ENCODE results near the gene TF. TPM values are rescaled to one million over a fixed set of nuclear protein-coding genes. Genes with fewer than 3 reads are reported as not detected.

Gene TF
- total RNA-seq, 4 donors from 2014 or later: 0.70 to 2.4 TPM; not detected in 2

DNA sequence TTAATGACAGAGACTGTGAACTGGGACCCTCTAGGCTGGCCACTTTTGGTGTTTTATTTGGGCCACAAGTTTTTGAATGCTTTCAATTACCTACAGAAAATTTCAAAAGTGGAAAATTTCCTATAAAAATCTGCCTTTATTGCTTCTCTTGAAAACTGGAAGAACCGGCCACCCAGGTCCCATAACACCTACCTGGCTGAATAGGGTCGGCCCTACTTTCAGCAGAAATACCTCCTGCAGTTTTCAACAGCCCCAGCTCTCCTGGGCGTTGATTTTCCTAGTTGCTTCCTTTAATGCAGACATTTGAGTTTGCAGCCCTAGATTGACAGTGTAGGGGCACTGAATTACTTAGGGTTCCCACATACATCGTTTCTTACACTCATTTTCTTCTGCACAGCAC, 58.7 kb downstream of the TF start:
- Histone ChIP-seq H3K9me3 (no peaks in the 10 kb centered on the region), H3K27me3 (no peaks in the 10 kb centered on the region), H3K4me1 (peaks cover 0 to 5% (median 3%) of the 10 kb centered on the region in 4 donors), H3K4me3 (no peak overlapping the region), H3K27ac (no peak overlapping the region), H3K36me3 (peaks cover 0 to 15% (median 0%) of the 10 kb centered on the region in 3 donors)
- no peak for DNase-seq
- TF ChIP-seq POLR2A (IDR thresholded peaks at IDR 0.05): no peak
- TF ChIP-seq, protein P1, sequence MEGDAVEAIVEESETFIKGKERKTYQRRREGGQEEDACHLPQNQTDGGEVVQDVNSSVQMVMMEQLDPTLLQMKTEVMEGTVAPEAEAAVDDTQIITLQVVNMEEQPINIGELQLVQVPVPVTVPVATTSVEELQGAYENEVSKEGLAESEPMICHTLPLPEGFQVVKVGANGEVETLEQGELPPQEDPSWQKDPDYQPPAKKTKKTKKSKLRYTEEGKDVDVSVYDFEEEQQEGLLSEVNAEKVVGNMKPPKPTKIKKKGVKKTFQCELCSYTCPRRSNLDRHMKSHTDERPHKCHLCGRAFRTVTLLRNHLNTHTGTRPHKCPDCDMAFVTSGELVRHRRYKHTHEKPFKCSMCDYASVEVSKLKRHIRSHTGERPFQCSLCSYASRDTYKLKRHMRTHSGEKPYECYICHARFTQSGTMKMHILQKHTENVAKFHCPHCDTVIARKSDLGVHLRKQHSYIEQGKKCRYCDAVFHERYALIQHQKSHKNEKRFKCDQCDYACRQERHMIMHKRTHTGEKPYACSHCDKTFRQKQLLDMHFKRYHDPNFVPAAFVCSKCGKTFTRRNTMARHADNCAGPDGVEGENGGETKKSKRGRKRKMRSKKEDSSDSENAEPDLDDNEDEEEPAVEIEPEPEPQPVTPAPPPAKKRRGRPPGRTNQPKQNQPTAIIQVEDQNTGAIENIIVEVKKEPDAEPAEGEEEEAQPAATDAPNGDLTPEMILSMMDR (IDR thresholded peaks at IDR 0.05): no peak

DNA sequence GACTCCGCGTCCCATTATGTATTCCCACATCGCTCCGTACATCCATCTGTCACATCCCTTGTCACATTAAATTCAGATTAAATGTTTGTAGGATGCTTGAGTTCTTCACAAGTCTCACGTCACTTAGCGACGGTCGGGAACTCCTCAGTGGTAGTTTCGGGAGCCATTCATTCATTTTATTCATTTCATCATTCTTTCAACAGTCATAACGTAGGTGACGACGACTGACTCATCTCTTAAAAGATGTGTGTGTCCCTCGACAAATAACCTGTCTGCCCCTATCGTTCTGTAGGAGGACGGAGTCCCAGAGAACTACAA, 59.1 kb downstream of the TF start:
- H3K36me3 ChIP-seq: peaks cover 0 to 15% (median 0%) of the 10 kb centered on the region in 3 donors
- H3K27me3 ChIP-seq: no peaks in the 10 kb centered on the region
- no peak for DNase-seq
- peak overlapping the region in 2 of 4 donors; percentile 79 to 88 for H3K27ac ChIP-seq
- H3K4me1 ChIP-seq: peaks cover 0 to 5% (median 3%) of the 10 kb centered on the region in 4 donors
- H3K4me3 ChIP-seq: peak overlapping the region; percentile 74 to 97 (median 86)
- H3K9me3 ChIP-seq: no peaks in the 10 kb centered on the region
- no peak for TF ChIP-seq POLR2A (IDR thresholded peaks at IDR 0.05)
- TF ChIP-seq, protein P1 (IDR thresholded peaks at IDR 0.05): no peak

DNA sequence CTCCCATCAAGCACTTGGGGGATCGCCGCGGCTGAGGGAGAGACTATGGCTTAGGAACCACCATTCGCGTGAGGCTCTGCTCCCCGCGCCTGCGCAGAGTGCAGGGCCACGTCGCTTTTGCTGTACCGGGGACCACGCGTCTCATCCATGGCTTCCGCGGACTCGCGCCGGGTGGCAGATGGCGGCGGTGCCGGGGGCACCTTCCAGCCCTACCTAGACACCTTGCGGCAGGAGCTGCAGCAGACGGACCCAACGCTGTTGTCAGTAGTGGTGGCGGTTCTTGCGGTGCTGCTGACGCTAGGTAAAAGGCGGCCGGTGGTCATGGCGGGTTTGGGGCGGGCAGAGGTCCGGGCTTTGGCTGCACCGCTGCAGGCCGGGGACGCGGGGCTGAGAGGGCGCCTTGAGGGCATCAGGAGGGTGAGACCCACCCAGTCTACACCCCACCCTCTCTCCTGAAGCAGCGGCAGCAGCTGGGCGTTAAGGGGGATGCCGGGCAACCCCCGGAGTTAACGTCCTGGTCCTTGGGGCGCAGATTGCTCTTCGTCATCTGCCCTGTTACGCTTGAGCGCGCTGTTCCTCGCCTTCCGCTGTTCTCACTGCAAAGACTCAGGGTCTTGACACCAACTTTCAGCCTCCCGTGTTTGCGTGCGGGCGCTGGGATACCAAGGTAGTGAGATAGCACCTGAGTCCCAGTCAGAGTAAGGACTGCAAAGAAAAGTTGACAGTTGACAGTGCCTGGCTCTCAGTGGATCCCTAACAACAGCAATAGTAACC, 59.7 kb downstream of the TF start, which contains the start of gene SRPRB:
TSS of gene SRPRB (plus strand) at position 114 of the 774 bp plus-strand sequence. CDS start at position 148, 34 bp downstream.
- TF ChIP-seq, protein P1 (IDR thresholded peaks at IDR 0.05): peak in 1 of 6 experiments; percentile 19
- TF ChIP-seq POLR2A (IDR thresholded peaks at IDR 0.05): peak; percentile 41 to 72
- Histone ChIP-seq H3K36me3 (peaks cover 0 to 17% (median 0%) of the 10 kb centered on the region in 3 donors), H3K27me3 (no peaks in the 10 kb centered on the region), H3K9me3 (no peaks in the 10 kb centered on the region), H3K4me1 (peaks cover 0 to 5% (median 3%) of the 10 kb centered on the region in 4 donors), H3K4me3 (peak within 1 kb of the TSS; percentile 74 to 97 (median 86)), H3K27ac (peak within 1 kb of the TSS; percentile 58 to 88 (median 76))
- DNase-seq: peak; percentile 93 to 98 (median 94)

DNA sequence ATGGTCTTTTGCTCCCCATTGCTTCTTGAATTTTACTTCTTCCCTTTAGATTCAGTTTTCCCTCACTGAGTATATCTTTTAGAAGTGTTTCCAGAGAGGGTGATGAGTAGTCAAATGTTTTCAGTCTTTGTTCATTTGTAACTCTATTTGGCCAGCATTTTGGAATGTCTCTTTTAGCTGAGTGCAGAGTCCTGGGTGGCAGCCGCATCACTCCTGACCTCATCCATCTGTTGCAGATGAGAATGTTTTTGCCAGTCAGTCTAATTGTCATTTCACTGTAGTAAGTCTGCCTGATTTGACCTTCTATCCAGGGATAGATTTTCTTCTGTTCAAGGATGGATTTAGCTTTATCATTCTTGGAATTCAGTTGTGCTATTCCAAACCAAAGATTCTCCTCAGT, 66.7 kb downstream of the TF start:
- DNase-seq: no peak
- Histone ChIP-seq H3K4me3 (no peak overlapping the region), H3K36me3 (peaks cover 0 to 62% (median 0%) of the 10 kb centered on the region in 3 donors), H3K27me3 (no peaks in the 10 kb centered on the region), H3K9me3 (no peaks in the 10 kb centered on the region), H3K27ac (no peak overlapping the region), H3K4me1 (no peaks in the 10 kb centered on the region)
- no peak for TF ChIP-seq POLR2A (IDR thresholded peaks at IDR 0.05)
- TF ChIP-seq, protein P1 (IDR thresholded peaks at IDR 0.05): no peak

DNA sequence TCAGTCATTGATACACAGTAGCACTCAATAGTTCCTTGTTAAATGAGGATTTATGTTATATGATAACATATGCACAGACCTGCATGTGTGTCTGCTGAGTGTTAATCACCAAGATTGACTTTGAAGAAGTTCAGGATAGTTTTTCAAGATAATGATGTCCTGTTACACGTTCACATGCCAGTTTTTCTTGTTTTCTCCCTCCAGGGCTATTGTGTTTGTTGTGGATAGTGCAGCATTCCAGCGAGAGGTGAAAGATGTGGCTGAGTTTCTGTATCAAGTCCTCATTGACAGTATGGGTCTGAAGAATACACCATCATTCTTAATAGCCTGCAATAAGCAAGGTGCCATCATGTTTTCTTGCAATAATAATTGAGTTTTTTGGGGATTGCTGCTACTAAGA, 69.2 kb downstream of the TF start:
- TF ChIP-seq, protein P1 (IDR thresholded peaks at IDR 0.05): no peak
- TF ChIP-seq POLR2A (IDR thresholded peaks at IDR 0.05): no peak
- H3K4me3 ChIP-seq: no peak overlapping the region
- no peaks in the 10 kb centered on the region for H3K4me1 ChIP-seq
- H3K27ac ChIP-seq: no peak overlapping the region
- peaks cover 0 to 67% (median 0%) of the 10 kb centered on the region in 3 donors for H3K36me3 ChIP-seq
- no peaks in the 10 kb centered on the region for H3K27me3 ChIP-seq
- DNase-seq: no peak
- no peaks in the 10 kb centered on the region for H3K9me3 ChIP-seq
